H1 (cell line): ENCODE measurements around the gene TBX6. TPM values are rescaled to one million over a fixed set of nuclear protein-coding genes. Genes with fewer than 3 reads are reported as not detected.
A peak's percentile ranks its signal among the peaks of the same experiment; 100 is the strongest.

Experiments
- CTCF ChIA-PET: fragments of 300-600 bp; sonication (Branson Sonifier 250); formaldehyde crosslinking; loops from one replicate; lab custom pipeline; 2021; ENCODE audit not compliant: partially characterized antibody; lab: Charles Lee
- POLR2A ChIA-PET: fragments of 300-600 bp; sonication (Branson Sonifier 250); formaldehyde crosslinking; loops from one replicate; lab custom pipeline; 2021; ENCODE audit warnings: inconsistent platforms; ENCODE audit not compliant: partially characterized antibody; lab: Charles Lee
- DNase-seq, 2 experiments: peaks; one replicate each; pipeline versions ENCODE4 v3.0.0 to v3.0.0-alpha.2; 2010 to 2022; ENCODE audit warnings: low spot score in 2 of 2, low read depth in 1 of 2, mixed read lengths in 1 of 2
- FAIRE-seq: peaks from 2 replicates; lab custom pipeline; 2011; peaks lifted over from hg19 to GRCh38; lab: Jason Lieb, UNC
- H2AFZ ChIP-seq: 2 replicates; pipeline ENCODE4 v1.8.1; 2012; ENCODE audit warnings: low read length, inconsistent platforms
- H2AK5ac ChIP-seq: 2 replicates; pipeline ENCODE4 v1.6.1; 2013; ENCODE audit warnings: low read depth, low read length
- H2BK120ac ChIP-seq: replicated peaks from 2 replicates; pipeline ENCODE3; 2013; ENCODE audit warnings: low read depth, low read length, inconsistent platforms
- H2BK12ac ChIP-seq: 2 replicates; pipeline ENCODE4 v1.6.1; 2013; ENCODE audit warnings: low read depth, low read length
- H2BK15ac ChIP-seq: 2 replicates; pipeline ENCODE4 v1.6.1; 2013; ENCODE audit warnings: low read length
- H2BK20ac ChIP-seq: 2 replicates; pipeline ENCODE4 v1.6.1; 2013; ENCODE audit warnings: low read length
- H2BK5ac ChIP-seq: 2 replicates; pipeline ENCODE4 v1.6.1; 2013; ENCODE audit warnings: low read depth, low read length
- H3K14ac ChIP-seq: 2 replicates; pipeline ENCODE4 v1.6.1; 2013; ENCODE audit warnings: inconsistent platforms; ENCODE audit not compliant: insufficient read length
- H3K18ac ChIP-seq: 2 replicates; pipeline ENCODE4 v1.6.1; 2013; ENCODE audit warnings: low read length; ENCODE audit errors: extremely low read depth
- H3K23ac ChIP-seq: 2 replicates; pipeline ENCODE4 v1.6.1; 2013; ENCODE audit warnings: inconsistent platforms; ENCODE audit not compliant: insufficient read length
- H3K23me2 ChIP-seq: 2 replicates; pipeline ENCODE4 v1.6.1; 2013; ENCODE audit warnings: low read depth, low read length
- H3K27ac ChIP-seq: 2 replicates; pipeline ENCODE4 v1.6.1; 2011; ENCODE audit warnings: low read depth, low read length, inconsistent platforms
- H3K27me3 ChIP-seq, 4 experiments: replicated peaks in 1 of 4; 1 replicate in 1 of 4; 2 replicates in 3 of 4; pipeline versions ENCODE4 v1.6.1 to v1.8.1; 2011 to 2013; ENCODE audit warnings: low read length in 3 of 4, mild to moderate bottlenecking in 3 of 4, inconsistent platforms in 2 of 4, mixed read lengths in 2 of 4, moderate library complexity in 1 of 4; ENCODE audit not compliant: control insufficient read depth in 3 of 4, insufficient read depth in 3 of 4; ENCODE audit errors: extremely low read depth in 1 of 4
- H3K36me3 ChIP-seq, 4 experiments: 2 replicates each; pipeline versions ENCODE4 v1.6.1 to v1.8.1; 2011 to 2013; ENCODE audit warnings: mild to moderate bottlenecking in 4 of 4, low read length in 3 of 4, moderate library complexity in 2 of 4, control low read depth in 1 of 4, inconsistent platforms in 1 of 4; ENCODE audit not compliant: insufficient read depth in 4 of 4, control insufficient read depth in 2 of 4
- H3K4ac ChIP-seq: replicated peaks from 2 replicates; pipeline ENCODE3; 2013; ENCODE audit warnings: low read length, low read depth, mixed read lengths, inconsistent platforms; ENCODE audit not compliant: insufficient read length
- H3K4me1 ChIP-seq, 4 experiments: replicated peaks in 1 of 4; 1 replicate in 1 of 4; 2 replicates in 3 of 4; pipeline versions ENCODE4 v1.6.1 to v1.8.1; 2011 to 2013; ENCODE audit warnings: low read length in 3 of 4, inconsistent platforms in 2 of 4, mixed read lengths in 1 of 4; ENCODE audit not compliant: insufficient read depth in 4 of 4, control insufficient read depth in 3 of 4
- H3K4me2 ChIP-seq, 2 experiments: 2 replicates each; pipeline versions ENCODE4 v1.6.1 to v1.8.1; 2011 to 2013; ENCODE audit warnings: low read depth in 2 of 2, low read length in 2 of 2, control low read depth in 1 of 2, inconsistent platforms in 1 of 2, mild to moderate bottlenecking in 1 of 2; ENCODE audit not compliant: insufficient read depth in 1 of 2
- H3K4me3 ChIP-seq, 4 experiments: fragments of 200-600, 300-600 bp in 1 of 4; sonication (generic), shearing (Covaris generic), sonication (Bioruptor Twin) in 1 of 4; 2 replicates each; pipeline versions ENCODE4 v1.5.1 to v1.8.1; 2011 to 2016; ENCODE audit warnings: low read length in 4 of 4, low read depth in 3 of 4, control low read depth in 2 of 4, inconsistent platforms in 2 of 4, mild to moderate bottlenecking in 2 of 4, mixed read lengths in 1 of 4, moderate library complexity in 1 of 4; ENCODE audit not compliant: insufficient read depth in 2 of 4; ENCODE audit errors: extremely low read depth in 1 of 4
- H3K56ac ChIP-seq: replicated peaks from 2 replicates; pipeline ENCODE3; 2013; ENCODE audit warnings: low read depth, mild to moderate bottlenecking, mixed read lengths, low read length, inconsistent platforms; ENCODE audit not compliant: insufficient read length
- H3K79me1 ChIP-seq: 2 replicates; pipeline ENCODE4 v1.6.1; 2013; ENCODE audit warnings: low read depth, low read length, control low read depth
- H3K79me2 ChIP-seq, 2 experiments: 2 replicates each; pipeline versions ENCODE4 v1.6.1 to v1.8.1; 2012 to 2013; ENCODE audit warnings: low read length in 2 of 2, mild to moderate bottlenecking in 2 of 2, inconsistent platforms in 1 of 2; ENCODE audit not compliant: insufficient read depth in 2 of 2, control insufficient read depth in 1 of 2
- H3K9ac ChIP-seq, 4 experiments: replicated peaks in 1 of 4; 1 replicate in 1 of 4; 2 replicates in 3 of 4; pipeline versions ENCODE4 v1.6.1 to v1.8.1; 2011 to 2013; ENCODE audit warnings: low read depth in 3 of 4, low read length in 3 of 4, control low read depth in 2 of 4, mild to moderate bottlenecking in 2 of 4, moderate library complexity in 2 of 4, inconsistent platforms in 1 of 4; ENCODE audit errors: extremely low read depth in 1 of 4
- H3K9me3 ChIP-seq, 2 experiments: 2 replicates each; pipeline versions ENCODE4 v1.6.1 to v1.8.1; 2012 to 2013; ENCODE audit warnings: mild to moderate bottlenecking in 2 of 2, moderate library complexity in 2 of 2, control low read depth in 1 of 2, inconsistent platforms in 1 of 2, low read depth in 1 of 2, low read length in 1 of 2, mixed read lengths in 1 of 2; ENCODE audit not compliant: insufficient read depth in 2 of 2
- H4K20me1 ChIP-seq, 2 experiments: replicated peaks in 1 of 2; 2 replicates each; pipeline versions ENCODE3 to v1.8.1; 2011 to 2013; ENCODE audit warnings: inconsistent platforms in 2 of 2, low read length in 2 of 2, mild to moderate bottlenecking in 1 of 2; ENCODE audit not compliant: insufficient read depth in 2 of 2, control insufficient read depth in 1 of 2
- H4K5ac ChIP-seq: 2 replicates; pipeline ENCODE4 v1.6.1; 2013; ENCODE audit warnings: low read length, low read depth, mixed read lengths, inconsistent platforms; ENCODE audit not compliant: insufficient read length
- H4K8ac ChIP-seq: 2 replicates; pipeline ENCODE4 v1.8.0; 2013; ENCODE audit warnings: mild to moderate bottlenecking, moderate library complexity, low read length, inconsistent platforms; ENCODE audit not compliant: insufficient read depth; ENCODE audit errors: extremely low read depth
- H4K91ac ChIP-seq: replicated peaks from 2 replicates; pipeline ENCODE3; 2013; ENCODE audit warnings: low read length, mixed read lengths, inconsistent platforms; ENCODE audit not compliant: insufficient read length
- CTBP2 ChIP-seq: IDR thresholded peaks from 2 replicates; pipeline ENCODE4 v1.7.0; 2011; ENCODE audit warnings: borderline replicate concordance, mild to moderate bottlenecking, moderate library complexity, mixed read lengths, low read length; ENCODE audit not compliant: insufficient read depth, insufficient read length
- FOSL1 ChIP-seq: IDR thresholded peaks from 2 replicates; pipeline ENCODE4 v1.6.1; 2011; ENCODE audit warnings: mild to moderate bottlenecking, low read depth, low read length, moderate library complexity; ENCODE audit not compliant: insufficient read depth
- GTF2F1 ChIP-seq: IDR thresholded peaks from 2 replicates; pipeline ENCODE4 v1.6.1; 2012; ENCODE audit warnings: low read depth, low read length, improper control_type of control experiment, borderline replicate concordance
- KDM4A ChIP-seq: IDR thresholded peaks from one replicate; pipeline ENCODE4 v1.7.1; 2012; ENCODE audit warnings: low read depth, mild to moderate bottlenecking, moderate library complexity, low read length, inconsistent platforms; ENCODE audit not compliant: severe bottlenecking
- KDM5A ChIP-seq: fragments of 200-600 bp; IDR thresholded peaks from 2 replicates; pipeline ENCODE4 v1.7.1; 2012; ENCODE audit warnings: mild to moderate bottlenecking, low read length, inconsistent platforms, mixed read lengths
- NRF1 ChIP-seq: IDR thresholded peaks from 2 replicates; pipeline ENCODE4 v1.6.1; 2011; ENCODE audit warnings: mild to moderate bottlenecking, low read depth, low read length, improper control_type of control experiment
- RBBP5 ChIP-seq: IDR thresholded peaks from 2 replicates; pipeline ENCODE4 v1.7.1; 2012; ENCODE audit warnings: low read depth, mild to moderate bottlenecking, inconsistent platforms, low read length, moderate library complexity, borderline replicate concordance
- RNF2 ChIP-seq: fragments of 200-900, 300-1000 bp; sonication (generic); IDR thresholded peaks from 2 replicates; pipeline ENCODE4 v1.7.1; 2016; ENCODE audit warnings: borderline replicate concordance, low read depth, mild to moderate bottlenecking, antibody characterized with exemption, low read length; ENCODE audit not compliant: poor library complexity, severe bottlenecking; ENCODE audit errors: missing control alignments
- SAP30 ChIP-seq: fragments of 300-600 bp; sonication (generic); IDR thresholded peaks from 2 replicates; pipeline ENCODE4 v1.7.1; 2012; ENCODE audit warnings: low read length, moderate library complexity, mild to moderate bottlenecking, inconsistent platforms; ENCODE audit not compliant: insufficient read depth, insufficient replicate concordance
- WGBS, 2 experiments: shearing (Covaris generic) in 1 of 2; methylation state at CpG; one replicate each; pipeline versions ENCODE4 v1.1.6 to v1.1.7; 2013 to 2015; ENCODE audit warnings: low lambda C conversion rate in 2 of 2, mixed read lengths in 2 of 2, inconsistent platforms in 1 of 2, low coverage in 1 of 2, missing lambda C conversion rate in 1 of 2; ENCODE audit not compliant: insufficient replicate concordance in 2 of 2, insufficient coverage in 1 of 2, insufficient read length in 1 of 2; ENCODE audit errors: extremely low coverage in 1 of 2, missing lambda C conversion rate in 1 of 2; 5-methylcytosine and 5-hydroxymethylcytosine counted together
- polyA plus RNA-seq, 7 experiments: library from polyadenylated mRNA; depleted of rRNA in 3 of 7; stranded (reverse) in 5 of 7; unstranded in 2 of 7; fragments of >200 nt in 5 of 7; fragments of 200-250 nt in 2 of 7; gene quantifications; 1 replicate in 5 of 7; 2 replicates in 1 of 7; 4 replicates in 1 of 7; pipeline versions ENCODE4 v1.2.1 to v1.2.3, GENCODE V29; 2011 to 2013; ENCODE audit warnings: missing spikeins in 2 of 7, mixed read lengths in 2 of 7
- total RNA-seq: library from RNA; stranded (reverse); fragmentation: NEBNext Ultra II Directional; extraction: Animal tissue kit (Norgen Biotek cat#: 25700); gene quantifications from 2 replicates; pipeline ENCODE4 v1.2.1, GENCODE V29; 2021

TBX6 gene
- total and polyA plus RNA-seq, 2 of the 8 experiments (the other 6 are each of a cell fraction or from before 2014, with no cell fraction given) = 2.2 to 2.8 TPM

GRCh38 chr16:30065943-30066760 is 25.6 kb downstream of the TBX6 start:
- Histone ChIP-seq H3K4me1 (peaks cover 6 to 23% (median 11%) of the 10 kb centered on the region in 4 experiments), H4K8ac (peak overlapping the region; percentile 64), H2BK12ac (0 out of 2 replicates have a peak overlapping the region, but pooled peaks have one; percentile 43), H3K9ac (peak overlapping the region; percentile 81 to 92 (median 84)), H3K18ac (peak overlapping the region; percentile 95), H3K4me3 (peak overlapping the region; percentile 71 to 92 (median 88)), H3K4ac (peak overlapping the region; percentile 95), H4K5ac (peak overlapping the region; percentile 85), H3K56ac (peak overlapping the region; percentile 92), H2BK20ac (no peak overlapping the region), H4K91ac (peak overlapping the region; percentile 89), H3K27me3 (no peaks in the 10 kb centered on the region), H3K79me2 (peaks cover 15 to 30% of the 10 kb centered on the region in 2 experiments), H2AK5ac (peak overlapping the region; percentile 28; the same call in 1 of the 2 replicates), H3K23ac (no peak overlapping the region), H3K27ac (peak overlapping the region; percentile 84), H2BK5ac (peak overlapping the region; percentile 96), H3K4me2 (peak overlapping the region; percentile 73 to 81), H3K79me1 (peaks cover 9% of the 10 kb centered on the region; the same call in 1 of the 2 replicates), H2BK15ac (no peak overlapping the region), H2AFZ (no peak overlapping the region), H2BK120ac (no peak overlapping the region), H4K20me1 (peaks cover 16 to 33% of the 10 kb centered on the region in 2 experiments), H3K36me3 (peaks cover 19 to 41% (median 37%) of the 10 kb centered on the region in 4 experiments), H3K23me2 (peaks cover 18% of the 10 kb centered on the region), H3K14ac (peak overlapping the region; percentile 24), H3K9me3 (no peaks in the 10 kb centered on the region)
- WGBS, 2 experiments = 4% methylated on average over 41 of the region's 44 CpGs; no CpG with 5 or more reads in 1 of the 2 experiments
- no peak for FAIRE-seq
- CTCF ChIA-PET = interaction anchor here (0.7 to 7.3 kb wide), 7 partner anchors 11 to 66 kb away, joined by 3 to 51 read pairs (median 3); partner anchors contain the start of genes GDPD3, PPP4C and TBX6
- no peak for DNase-seq
- POLR2A ChIA-PET = interaction anchor here (0.7 to 21.2 kb wide), 26 partner anchors 11 to 532 kb away, joined by 3 to 353 read pairs (median 4); partner anchors contain the start of genes ASPHD1, HIRIP3, PPP4C and TAOK2
- TF ChIP-seq SAP30 (peak; percentile 52), RNF2 (no peak), GTF2F1 (no peak), KDM4A (no peak), CTBP2 (no peak), NRF1 (no peak), FOSL1 (no peak), RBBP5 (0 out of 2 replicates have a peak, but pooled peaks have one; percentile 30), KDM5A (no peak)
